Measurements from ENCODE around the gene PLEKHB2. TPM values are rescaled to one million over a fixed set of nuclear protein-coding genes. Genes with fewer than 3 reads are reported as not detected.
"Not testable (repeated sequence)": the region's sequence is repeated elsewhere in the genome, so short reads cannot be mapped to it uniquely, and the experiment has no call there.

Gene PLEKHB2
- total RNA-seq: 10 to 100 TPM; 26.2 to 36.9 (median 35.2) TPM
- 13.6 TPM for polyA plus RNA-seq
- long read RNA-seq, donor 1, full-length matches to known transcripts: 20 of 95 reads
- long read RNA-seq, donor 1, partial matches to known transcripts: 27 of 95 reads
- long read RNA-seq, donor 1, other reads (novel, unspliced or antisense): 48 of 95 reads
- long read RNA-seq, donor 2, full-length matches to known transcripts: 9 of 38 reads
- long read RNA-seq, donor 2, partial matches to known transcripts: 5 of 38 reads
- long read RNA-seq, donor 2, other reads (novel, unspliced or antisense): 24 of 38 reads
- long read RNA-seq, donor 3, full-length matches to known transcripts: 38 of 169 reads
- long read RNA-seq, donor 3, partial matches to known transcripts: 5 of 169 reads
- long read RNA-seq, donor 3, other reads (novel, unspliced or antisense): 126 of 169 reads
- long read RNA-seq, donor 4, full-length matches to known transcripts: 5 of 42 reads
- long read RNA-seq, donor 4, partial matches to known transcripts: 4 of 42 reads
- long read RNA-seq, donor 4, other reads (novel, unspliced or antisense): 33 of 42 reads

DNA sequence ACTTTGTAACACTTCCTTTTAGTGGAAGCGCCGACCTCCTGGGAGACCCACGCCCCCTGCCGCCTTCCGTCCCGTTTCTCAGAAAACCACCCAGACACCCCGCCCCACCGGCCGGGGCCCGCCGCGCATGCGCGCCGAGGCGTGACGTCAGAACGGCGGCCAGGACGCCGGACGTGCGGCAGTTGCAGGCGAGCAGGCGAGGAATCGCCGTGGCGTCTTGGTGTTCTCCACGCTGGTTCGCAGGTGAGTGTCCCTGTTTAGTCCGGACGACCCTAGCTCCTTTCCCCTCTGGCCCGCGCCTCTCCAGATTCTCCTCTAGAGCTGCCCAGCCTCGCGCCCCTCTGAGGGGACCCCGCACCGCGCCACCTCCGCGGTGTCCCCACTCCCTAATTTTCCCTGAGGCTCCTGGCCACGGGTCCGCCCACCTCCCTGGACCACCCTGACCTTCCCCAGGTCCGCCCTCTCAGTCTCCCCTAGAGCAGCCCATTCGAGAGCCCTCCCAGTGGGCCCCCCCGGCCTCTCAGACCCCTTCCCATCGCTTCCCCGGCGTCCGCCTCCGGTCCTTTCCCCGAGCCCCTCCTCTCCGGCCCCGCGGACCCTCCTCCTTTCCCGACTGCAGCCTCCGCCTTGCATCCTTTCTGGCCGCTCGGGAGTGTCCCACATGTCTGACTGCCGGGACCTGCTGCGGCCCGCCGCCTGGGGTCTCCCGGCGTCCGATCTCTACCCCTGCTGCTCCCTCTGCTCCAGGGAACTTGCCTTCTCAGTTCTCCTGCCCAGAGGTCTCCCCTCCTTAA lies at the start of gene PLEKHB2:
PLEKHB2 (plus strand) TSS at position 181 of the 794 bp plus-strand sequence. CDS start 15,606 bp downstream, outside the sequence.
- DNase-seq: peak; percentile 92 to 98 (median 97)
- under 1% methylated on average over 66 of the region's 66 CpGs for WGBS
- peak; percentile 93 to 94 for ATAC-seq
- intact Hi-C loops (cut with DNase I): no loop called here
- Histone ChIP-seq H3K27me3 (ENCODE audit: control insufficient read depth, insufficient read depth) (no peaks in the 10 kb centered on the region), H3K4me1 (ENCODE audit: control insufficient read depth, insufficient read depth, low read length) (peaks cover 5% of the 10 kb centered on the region), H3K4me3 (ENCODE audit: low read length) (peak within 1 kb of the TSS; percentile 83), H3K27ac (ENCODE audit: low read length) (peak within 1 kb of the TSS; percentile 76), H3K9me3 (ENCODE audit: control insufficient read depth, low read length) (no peaks in the 10 kb centered on the region)

- DNase-seq (no peak), ATAC-seq (peak in 1 of 2 donors; percentile 22)
- Histone ChIP-seq H3K4me1 (ENCODE audit: control insufficient read depth, insufficient read depth, low read length) (peaks cover 9% of the 10 kb centered on the region), H3K27ac (ENCODE audit: low read length) (peak overlapping the region; percentile 13), H3K9me3 (ENCODE audit: control insufficient read depth, low read length) (no peaks in the 10 kb centered on the region), H3K27me3 (ENCODE audit: control insufficient read depth, insufficient read depth) (no peaks in the 10 kb centered on the region), H3K4me3 (ENCODE audit: low read length) (no peak overlapping the region)
- intact Hi-C loops (cut with DNase I): no loop called here
- WGBS: 52% methylated on average over 5 of the region's 5 CpGs
Measured at GRCh38 chr2:131056204-131056931, 48.8 kb upstream of the PLEKHB2 start.

- WGBS: 80% methylated on average over 4 of the region's 4 CpGs
- no peaks in the 10 kb centered on the region for H3K9me3 ChIP-seq (ENCODE audit: control insufficient read depth, low read length)
- no peaks in the 10 kb centered on the region for H3K27me3 ChIP-seq (ENCODE audit: control insufficient read depth, insufficient read depth)
- ATAC-seq (no peak), DNase-seq (no peak)
- H3K4me3 ChIP-seq (ENCODE audit: low read length): no peak overlapping the region
- intact Hi-C loops (cut with DNase I): no loop called here
- H3K27ac ChIP-seq (ENCODE audit: low read length): no peak overlapping the region
- peaks cover 9% of the 10 kb centered on the region for H3K4me1 ChIP-seq (ENCODE audit: control insufficient read depth, insufficient read depth, low read length)
Measured at GRCh38 chr2:131056932-131057287, 48.2 kb upstream of the PLEKHB2 start.

DNA sequence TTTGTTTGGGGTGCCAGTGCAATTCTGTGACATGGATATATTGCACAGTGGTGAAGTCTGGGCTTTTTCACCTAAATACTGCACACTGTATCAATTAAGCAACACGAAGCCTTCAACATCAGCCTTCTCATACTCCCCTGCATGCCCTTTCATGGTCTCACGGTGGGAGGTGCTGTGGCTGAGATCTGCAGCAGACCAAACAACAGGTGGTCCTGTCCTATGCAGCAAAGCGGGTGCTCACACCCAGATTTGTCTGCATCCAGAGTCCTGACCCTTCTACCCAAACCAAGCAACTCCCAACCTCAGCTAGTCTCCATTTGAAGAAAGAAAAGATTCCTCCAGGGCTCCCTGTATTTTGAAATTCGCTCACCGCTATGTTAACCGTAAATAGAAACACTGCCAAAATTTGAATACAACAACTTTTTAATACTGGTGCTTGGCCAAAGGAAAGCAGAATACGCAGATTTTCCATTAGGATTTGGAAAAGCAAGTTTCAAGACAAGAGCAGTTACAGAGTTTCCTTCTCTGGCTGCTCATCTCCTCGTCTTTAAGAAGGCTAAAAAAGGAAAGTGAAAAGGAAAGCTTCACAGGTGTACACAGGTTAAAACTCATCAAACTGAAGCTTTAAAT lies 46.8 kb upstream of the PLEKHB2 start:
- H3K27ac ChIP-seq (ENCODE audit: low read length): no peak overlapping the region
- 73% methylated on average over 8 of the region's 8 CpGs for WGBS
- ATAC-seq (no peak), DNase-seq (no peak)
- H3K4me3 ChIP-seq (ENCODE audit: low read length): no peak overlapping the region
- H3K27me3 ChIP-seq (ENCODE audit: control insufficient read depth, insufficient read depth): no peaks in the 10 kb centered on the region
- H3K9me3 ChIP-seq (ENCODE audit: control insufficient read depth, low read length): no peaks in the 10 kb centered on the region
- intact Hi-C loops (cut with DNase I): no loop called here
- H3K4me1 ChIP-seq (ENCODE audit: control insufficient read depth, insufficient read depth, low read length): peaks cover 9% of the 10 kb centered on the region

- WGBS: 87% methylated on average over 4 of the region's 4 CpGs
- DNase-seq (peak in 1 of 3 donors; percentile 11), ATAC-seq (no peak)
- intact Hi-C loops (cut with DNase I): no loop called here
- Histone ChIP-seq H3K27ac (ENCODE audit: low read length) (no peak overlapping the region), H3K9me3 (ENCODE audit: control insufficient read depth, low read length) (no peaks in the 10 kb centered on the region), H3K4me3 (ENCODE audit: low read length) (no peak overlapping the region), H3K4me1 (ENCODE audit: control insufficient read depth, insufficient read depth, low read length) (peaks cover 11% of the 10 kb centered on the region), H3K27me3 (ENCODE audit: control insufficient read depth, insufficient read depth) (no peaks in the 10 kb centered on the region)
Measured at GRCh38 chr2:131058920-131059319, 46.2 kb upstream of the PLEKHB2 start.

DNA sequence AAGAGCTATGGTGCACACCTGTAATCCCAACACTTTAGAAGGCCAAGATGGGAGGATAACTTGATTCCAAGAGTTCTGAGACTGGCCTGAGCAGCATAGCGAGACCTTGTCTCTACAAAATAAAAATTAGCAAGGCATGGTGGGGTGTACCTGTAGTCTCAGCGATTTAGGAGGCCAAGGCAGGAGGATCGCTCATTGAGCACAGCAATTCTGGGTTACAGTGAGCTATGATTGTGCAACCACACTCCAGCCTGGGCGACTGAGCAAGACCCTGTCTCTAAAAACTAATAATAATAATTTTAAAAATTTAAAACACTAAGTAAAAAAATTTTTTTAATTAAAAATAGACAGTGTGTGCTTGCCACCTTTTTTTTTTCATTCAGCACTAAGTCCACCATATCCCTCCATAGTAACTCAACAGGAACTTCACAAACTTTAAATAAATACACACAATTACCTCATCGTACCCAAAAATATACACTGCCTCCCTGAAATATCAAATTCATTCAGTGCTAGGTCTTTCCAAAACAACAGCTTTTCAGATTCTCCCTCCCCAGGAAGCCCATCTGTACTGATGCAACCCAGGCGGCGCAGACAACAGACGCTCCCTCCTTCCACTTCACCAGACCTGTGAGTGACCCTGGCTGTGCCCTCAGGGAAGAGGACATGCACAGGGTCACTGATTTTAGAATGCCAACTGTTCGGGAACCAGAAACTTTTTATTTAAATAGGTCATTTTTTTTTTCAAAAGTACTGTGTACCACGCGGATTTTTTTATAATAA lies 41.4 kb upstream of the PLEKHB2 start:
- peak in 1 of 3 donors; percentile 25 for DNase-seq
- WGBS: 79% methylated on average over 11 of the region's 11 CpGs
- no peaks in the 10 kb centered on the region for H3K9me3 ChIP-seq (ENCODE audit: control insufficient read depth, low read length)
- intact Hi-C loops (cut with DNase I): no loop called here
- no peak overlapping the region for H3K27ac ChIP-seq (ENCODE audit: low read length)
- H3K4me1 ChIP-seq (ENCODE audit: control insufficient read depth, insufficient read depth, low read length): peaks cover 7% of the 10 kb centered on the region
- ATAC-seq: no peak
- H3K27me3 ChIP-seq (ENCODE audit: control insufficient read depth, insufficient read depth): no peaks in the 10 kb centered on the region
- no peak overlapping the region for H3K4me3 ChIP-seq (ENCODE audit: low read length)

- intact Hi-C loops (cut with DNase I): no loop called here
- Histone ChIP-seq H3K4me3 (ENCODE audit: low read length) (no peak overlapping the region), H3K27me3 (ENCODE audit: control insufficient read depth, insufficient read depth) (no peaks in the 10 kb centered on the region), H3K4me1 (ENCODE audit: control insufficient read depth, insufficient read depth, low read length) (peaks cover 5% of the 10 kb centered on the region), H3K9me3 (ENCODE audit: control insufficient read depth, low read length) (no peaks in the 10 kb centered on the region), H3K27ac (ENCODE audit: low read length) (no peak overlapping the region)
- ATAC-seq: peak in 1 of 2 donors; percentile 35
- WGBS: 58% methylated on average over 14 of the region's 14 CpGs
- DNase-seq: peak in 1 of 3 donors; percentile 20
Measured at GRCh38 chr2:131064589-131065512, 40.3 kb upstream of the PLEKHB2 start.

DNA sequence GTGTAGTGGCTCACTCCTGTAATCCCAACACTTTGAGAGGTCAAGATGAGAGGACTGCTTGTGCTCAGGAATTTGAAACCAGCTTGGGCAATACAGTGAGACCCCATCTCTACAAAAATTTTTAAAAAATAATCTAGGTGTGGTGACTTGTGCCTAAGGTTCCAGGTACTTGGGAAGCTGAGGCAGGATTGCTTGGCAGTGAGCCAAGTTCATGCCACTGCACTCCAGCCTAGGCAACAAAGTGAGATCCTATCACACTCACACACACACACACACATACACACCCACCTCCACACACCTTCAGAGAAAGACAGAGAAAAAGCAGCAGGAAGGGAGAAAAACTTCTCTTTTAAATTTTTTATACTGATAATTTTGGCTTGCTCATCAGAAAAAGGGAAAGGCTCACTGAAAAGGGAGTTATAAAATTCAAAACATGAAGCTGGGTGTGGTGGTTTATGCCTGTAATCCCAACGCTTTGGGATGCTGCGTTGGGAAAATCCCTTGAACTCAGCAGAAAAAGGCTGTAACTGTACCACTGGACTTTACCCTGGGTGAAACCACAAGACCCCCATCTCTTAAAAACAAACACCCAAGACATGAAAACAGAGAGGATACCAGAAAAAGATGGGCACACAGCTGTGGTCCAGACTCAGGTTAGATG lies 37.5 kb upstream of the PLEKHB2 start:
- H3K27me3 ChIP-seq (ENCODE audit: control insufficient read depth, insufficient read depth): no peaks in the 10 kb centered on the region
- ATAC-seq: no peak
- no peak overlapping the region for H3K4me3 ChIP-seq (ENCODE audit: low read length)
- DNase-seq: no peak
- peaks cover 5% of the 10 kb centered on the region for H3K4me1 ChIP-seq (ENCODE audit: control insufficient read depth, insufficient read depth, low read length)
- intact Hi-C loops (cut with DNase I): no loop called here
- no peak overlapping the region for H3K27ac ChIP-seq (ENCODE audit: low read length)
- WGBS: 54% methylated on average over 2 of the region's 2 CpGs
- H3K9me3 ChIP-seq (ENCODE audit: control insufficient read depth, low read length): no peaks in the 10 kb centered on the region

- H3K27ac ChIP-seq (ENCODE audit: low read length); H3K9me3 ChIP-seq (ENCODE audit: control insufficient read depth, low read length); intact Hi-C loops (cut with DNase I); H3K4me1 ChIP-seq (ENCODE audit: control insufficient read depth, insufficient read depth, low read length); H3K27me3 ChIP-seq (ENCODE audit: control insufficient read depth, insufficient read depth); ATAC-seq; DNase-seq; H3K4me3 ChIP-seq (ENCODE audit: low read length): not testable (repeated sequence)
- WGBS: 95% methylated on average over 6 of the region's 6 CpGs
Measured at GRCh38 chr2:131068172-131068571, 37.0 kb upstream of the PLEKHB2 start.

Measured in right cardiac atrium (tissue), 5 donors.